Skeletal muscle tissue (tissue), 4 donors: ENCODE data around the gene MOG. TPM values are rescaled to one million over a fixed set of nuclear protein-coding genes. Genes with fewer than 3 reads are reported as not detected.
A peak's percentile ranks its signal among the peaks of the same experiment; 100 is the strongest.

Experiments
- H3K27ac ChIP-seq: one replicate; pipeline ENCODE4 v1.7.0; 2013; ENCODE audit warnings: mild to moderate bottlenecking, low read depth, low read length, inconsistent platforms
- H3K27me3 ChIP-seq, 3 donors: one replicate each; pipeline ENCODE4 v1.7.0; 2013; ENCODE audit warnings: low read length in 3 of 3; ENCODE audit not compliant: control insufficient read depth in 3 of 3, insufficient read depth in 3 of 3
- H3K36me3 ChIP-seq, 3 donors: one replicate each; pipeline ENCODE4 v1.7.0; 2013; ENCODE audit warnings: low read length in 3 of 3; ENCODE audit not compliant: control insufficient read depth in 3 of 3, insufficient read depth in 3 of 3
- H3K4me1 ChIP-seq, 3 donors: one replicate each; pipeline ENCODE4 v1.7.0; 2013; ENCODE audit warnings: low read length in 3 of 3, mild to moderate bottlenecking in 3 of 3; ENCODE audit not compliant: control insufficient read depth in 3 of 3, insufficient read depth in 3 of 3
- H3K4me3 ChIP-seq, 3 donors: one replicate each; pipeline ENCODE4 v1.7.0; 2013; ENCODE audit warnings: low read length in 3 of 3
- H3K9ac ChIP-seq, 3 donors: one replicate each; pipeline ENCODE4 v1.7.0; 2013; ENCODE audit warnings: low read length in 3 of 3, mild to moderate bottlenecking in 3 of 3, moderate library complexity in 2 of 3, low read depth in 1 of 3
- H3K9me3 ChIP-seq, 3 donors: one replicate each; pipeline ENCODE4 v1.7.0; 2013; ENCODE audit warnings: low read length in 3 of 3; ENCODE audit not compliant: control insufficient read depth in 3 of 3
- total RNA-seq: library from RNA; depleted of rRNA; stranded (reverse); fragments of >200 nt; gene quantifications from one replicate; pipeline ENCODE4 v1.2.3, GENCODE V29; 2014
- donor health status: Osteomylitis.

Gene MOG
- total RNA-seq, 1 donor from 2014 or later, result not detected

DNA sequence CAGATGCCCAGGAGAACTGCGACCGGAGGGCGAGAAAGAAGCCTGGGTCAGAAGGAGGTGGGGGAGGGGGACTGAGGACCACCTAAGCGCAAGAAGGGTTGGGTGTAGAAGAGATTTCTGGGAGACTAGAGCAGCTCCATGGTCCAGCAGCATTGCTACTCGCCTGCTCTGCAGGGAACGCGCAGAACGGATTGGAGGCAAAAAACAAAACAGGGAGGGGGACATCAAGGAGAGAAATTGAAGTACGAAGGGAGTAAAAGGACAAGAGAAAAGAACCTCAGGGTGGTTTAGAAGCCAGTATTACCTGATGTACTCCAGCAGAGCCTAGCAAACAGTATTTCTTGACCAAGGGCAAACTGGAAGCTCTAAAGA lies 23.4 kb upstream of the MOG start:
- Histone ChIP-seq H3K36me3 (no peaks in the 10 kb centered on the region), H3K27ac (no peak overlapping the region), H3K4me3 (peak overlapping the region; percentile 49 to 75 (median 71)), H3K4me1 (peaks cover 16 to 22% (median 17%) of the 10 kb centered on the region in 3 donors), H3K27me3 (peaks cover 17 to 30% (median 28%) of the 10 kb centered on the region in 3 donors), H3K9ac (peak overlapping the region in 2 of 3 donors; percentile 5 to 47), H3K9me3 (no peaks in the 10 kb centered on the region)

- Histone ChIP-seq H3K9me3 (no peaks in the 10 kb centered on the region), H3K27ac (no peak overlapping the region), H3K27me3 (peaks cover under 1 to 4% (median 4%) of the 10 kb centered on the region in 3 donors), H3K36me3 (no peaks in the 10 kb centered on the region), H3K4me3 (no peak overlapping the region), H3K4me1 (peaks cover 5 to 6% (median 6%) of the 10 kb centered on the region in 3 donors), H3K9ac (no peak overlapping the region)
Observed at GRCh38 chr6:29637247-29637646, 19.6 kb upstream of the MOG start.

DNA sequence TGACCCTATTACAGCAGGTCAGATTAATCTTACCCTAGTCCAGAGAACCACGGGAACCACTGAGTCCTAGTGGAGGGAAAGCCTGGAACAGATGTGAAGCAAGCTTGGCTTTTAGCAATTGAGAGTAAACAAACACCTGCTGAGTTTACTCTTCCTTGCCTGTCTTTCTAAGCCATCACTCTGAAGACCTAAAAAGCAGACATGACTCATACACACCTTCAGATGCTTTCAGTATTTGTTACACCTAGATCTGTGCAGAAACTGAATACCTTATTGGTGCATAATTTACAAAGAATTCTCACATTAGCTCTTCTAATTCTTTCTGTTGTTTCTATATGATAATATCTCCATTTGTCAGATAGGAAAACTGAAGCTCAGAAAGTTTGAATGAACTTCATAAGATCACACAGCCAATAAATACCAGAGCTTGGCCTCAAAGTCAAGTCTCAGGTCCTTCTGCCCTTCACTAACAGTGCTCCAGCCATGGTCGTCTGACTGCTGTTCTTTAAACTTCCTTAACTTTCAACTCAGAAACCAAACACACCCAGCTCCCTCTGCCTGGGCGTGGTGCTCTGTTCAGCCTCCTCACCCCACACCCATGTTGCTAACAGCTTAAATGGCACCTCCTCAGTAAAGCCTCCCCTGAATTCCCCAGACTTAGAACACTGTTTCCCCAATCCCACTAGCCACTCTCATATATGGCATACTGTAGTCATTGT lies 15.3 kb upstream of the MOG start:
- no peak overlapping the region for H3K4me3 ChIP-seq
- H3K27ac ChIP-seq, result no peak overlapping the region
- H3K27me3 ChIP-seq, result no peaks in the 10 kb centered on the region
- no peaks in the 10 kb centered on the region for H3K4me1 ChIP-seq
- H3K9me3 ChIP-seq, result no peaks in the 10 kb centered on the region
- H3K36me3 ChIP-seq, result no peaks in the 10 kb centered on the region
- no peak overlapping the region for H3K9ac ChIP-seq

DNA sequence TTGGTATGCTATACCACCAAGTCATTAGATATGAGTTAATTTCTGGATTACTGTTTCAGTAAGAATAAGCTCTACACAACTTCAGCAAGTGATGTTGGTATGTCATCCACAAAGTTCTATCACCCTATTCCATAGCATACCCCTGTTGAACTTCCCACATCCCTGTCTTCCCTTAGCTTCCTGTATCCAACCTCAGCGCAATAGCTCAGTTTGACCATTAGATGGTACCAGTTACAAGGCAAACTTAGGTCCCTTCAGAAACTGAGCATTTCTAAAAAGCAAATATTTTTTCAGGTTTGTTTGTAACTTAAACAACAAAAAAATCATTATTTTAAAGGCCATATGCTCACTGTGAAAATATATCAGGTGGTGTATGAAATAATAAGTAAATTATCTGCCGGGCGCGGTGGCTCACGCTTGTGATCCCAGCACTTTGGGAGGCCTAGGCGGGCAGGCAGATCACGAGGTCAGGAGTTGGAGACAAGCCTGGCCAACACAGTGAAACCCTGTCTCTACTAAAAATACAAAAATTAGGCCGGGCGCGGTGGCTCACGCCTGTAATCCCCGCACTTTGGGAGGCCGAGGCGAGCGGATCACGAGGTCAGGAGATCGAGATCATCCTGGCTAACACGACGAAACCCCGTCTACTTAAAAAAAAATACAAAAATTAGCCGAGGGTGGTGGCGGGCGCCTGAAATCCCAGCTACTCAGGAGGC lies 8.8 kb upstream of the MOG start:
- Histone ChIP-seq H3K27me3 (no peaks in the 10 kb centered on the region), H3K27ac (no peak overlapping the region), H3K4me1 (peaks cover 4% of the 10 kb centered on the region in 3 donors), H3K9me3 (no peaks in the 10 kb centered on the region), H3K9ac (no peak overlapping the region), H3K36me3 (no peaks in the 10 kb centered on the region), H3K4me3 (no peak overlapping the region)

- H3K27me3 ChIP-seq, result no peaks in the 10 kb centered on the region
- H3K4me3 ChIP-seq, result peak overlapping the region; percentile 91 to 99 (median 95)
- H3K9me3 ChIP-seq, result no peaks in the 10 kb centered on the region
- H3K36me3 ChIP-seq, result no peaks in the 10 kb centered on the region
- peaks cover 4% of the 10 kb centered on the region in 3 donors for H3K4me1 ChIP-seq
- H3K9ac ChIP-seq, result peak overlapping the region; percentile 94 to 98 (median 95)
- H3K27ac ChIP-seq, result peak overlapping the region; percentile 93
Observed at GRCh38 chr6:29649701-29650673, 6.9 kb upstream of the MOG start.

GRCh38 chr6:29651413-29652197 lies 5.3 kb upstream of the MOG start:
- peaks cover 0 to under 1% (median 0%) of the 10 kb centered on the region in 3 donors for H3K27me3 ChIP-seq
- H3K36me3 ChIP-seq, result no peaks in the 10 kb centered on the region
- no peak overlapping the region for H3K27ac ChIP-seq
- H3K9me3 ChIP-seq, result no peaks in the 10 kb centered on the region
- no peak overlapping the region for H3K4me3 ChIP-seq
- peaks cover 4% of the 10 kb centered on the region in 3 donors for H3K4me1 ChIP-seq
- no peak overlapping the region for H3K9ac ChIP-seq

DNA sequence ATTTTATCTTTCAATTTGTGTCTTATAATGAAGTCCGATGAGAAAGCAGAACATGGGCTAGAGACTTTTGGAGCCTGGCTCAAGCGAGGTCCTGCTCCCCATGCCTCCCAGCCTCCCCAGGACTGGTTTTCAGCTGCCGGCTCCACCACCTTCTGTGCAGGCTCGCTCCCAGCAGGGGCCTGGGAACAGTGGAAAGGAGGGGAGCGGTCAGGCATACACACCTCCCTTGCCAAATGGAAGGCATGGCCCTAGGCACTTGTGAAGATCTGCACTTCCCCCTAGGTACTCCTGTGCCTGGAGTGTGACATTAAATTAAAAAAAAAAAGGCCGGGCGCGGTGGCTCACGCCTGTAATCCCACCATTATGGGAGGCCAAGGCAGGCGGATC lies 4.7 kb upstream of the MOG start:
- Histone ChIP-seq H3K27ac (no peak overlapping the region), H3K4me1 (peaks cover 4% of the 10 kb centered on the region in 3 donors), H3K9ac (no peak overlapping the region), H3K27me3 (peaks cover 0 to 6% (median 0%) of the 10 kb centered on the region in 3 donors), H3K9me3 (no peaks in the 10 kb centered on the region), H3K36me3 (no peaks in the 10 kb centered on the region), H3K4me3 (no peak overlapping the region)

- Histone ChIP-seq H3K4me1 (peaks cover 4% of the 10 kb centered on the region in 3 donors), H3K4me3 (no peak overlapping the region), H3K36me3 (no peaks in the 10 kb centered on the region), H3K9ac (no peak overlapping the region), H3K9me3 (no peaks in the 10 kb centered on the region), H3K27me3 (peaks cover 0 to 7% (median 0%) of the 10 kb centered on the region in 3 donors), H3K27ac (no peak overlapping the region)
Observed at GRCh38 chr6:29653452-29654038, 3.3 kb upstream of the MOG start.

DNA sequence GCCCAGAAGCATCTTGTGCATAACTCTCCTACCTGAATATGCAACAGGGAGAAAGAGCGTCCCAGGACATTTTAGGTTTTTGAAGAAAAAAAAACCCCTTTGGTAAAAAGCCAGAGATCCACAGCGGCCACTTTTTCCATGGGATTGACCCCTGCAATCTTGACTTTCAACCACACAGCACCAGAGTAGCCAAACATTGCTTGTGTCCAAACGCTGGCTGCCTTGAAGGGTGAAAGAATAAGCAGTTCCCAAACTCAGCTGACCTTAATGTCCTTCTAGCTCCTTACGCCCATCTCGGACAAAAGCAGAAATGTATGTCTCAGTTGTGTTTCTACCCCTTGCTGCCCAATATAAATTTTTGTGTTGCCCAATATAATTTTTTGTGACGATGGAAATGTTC lies 1.2 kb upstream of the MOG start:
- no peak overlapping the region for H3K27ac ChIP-seq

More for the DNA sequence above, 1.2 kb upstream of the MOG start:
- H3K4me3 ChIP-seq, result no peak overlapping the region
- H3K9me3 ChIP-seq, result no peaks in the 10 kb centered on the region
- H3K4me1 ChIP-seq, result no peaks in the 10 kb centered on the region
- H3K9ac ChIP-seq, result no peak overlapping the region
- H3K27me3 ChIP-seq, result peaks cover 0 to 7% (median 0%) of the 10 kb centered on the region in 3 donors
- no peaks in the 10 kb centered on the region for H3K36me3 ChIP-seq
